ENCODE measurements around the gene LKAAEAR1.

GRCh38 chr20:64075556-64075955, 8.6 kb downstream of the LKAAEAR1 start:
- no peak for TF ChIP-seq EZH2 (IDR thresholded peaks at IDR 0.05; ENCODE audit: borderline replicate concordance, low read depth, low read length)
- no peak for TF ChIP-seq KHSRP (IDR thresholded peaks at IDR 0.05)
- TF ChIP-seq PCBP1 (IDR thresholded peaks at IDR 0.05; ENCODE audit: low read depth, low read length, poor library complexity, severe bottlenecking) = no peak
- no peak for TF ChIP-seq ZNF589 (CRISPR knock-in tag; IDR thresholded peaks at IDR 0.05; ENCODE audit: low read depth)
- no peak for TF ChIP-seq ZNF3 (CRISPR knock-in tag; IDR thresholded peaks at IDR 0.05)
- no peak for TF ChIP-seq CTCF (IDR thresholded peaks at IDR 0.05 in 2 of 3, conservative IDR thresholded peaks at IDR 0.05 in 1 of 3; ENCODE audit: insufficient read depth in 2 of 3, low read depth in 1 of 3, low read length in 3 of 3)
- no peak for TF ChIP-seq ZNF217 (CRISPR knock-in tag; IDR thresholded peaks at IDR 0.05)
- TF ChIP-seq SMC3 (conservative IDR thresholded peaks at IDR 0.05; ENCODE audit: insufficient read depth, low read depth, low read length) = no peak
- TF ChIP-seq MAX (CRISPR knock-in tag; IDR thresholded peaks at IDR 0.05) = no peak
- TF ChIP-seq SRSF9 (IDR thresholded peaks at IDR 0.05; ENCODE audit: borderline replicate concordance, low read depth, low read length) = no peak
- TF ChIP-seq ARID3A (IDR thresholded peaks at IDR 0.05; ENCODE audit: borderline replicate concordance, low read depth, low read length) = no peak
- no peak for TF ChIP-seq ZNF398 (CRISPR knock-in tag; IDR thresholded peaks at IDR 0.05)
- TF ChIP-seq BHLHE40 (IDR thresholded peaks at IDR 0.05; ENCODE audit: low read length) = no peak

Data from K562 (cell line).